Mesenchymal stem cell (in vitro differentiated cells and primary cell): ENCODE measurements around the gene PPIG.
"Not testable (repeated sequence)": the region's sequence is repeated elsewhere in the genome, so short reads cannot be mapped to it uniquely, and the experiment has no call there.

Source experiments
- DNase-seq: peaks from one replicate; pipeline ENCODE4 v3.0.0-alpha.2; 2013
- H2AFZ ChIP-seq: one replicate; pipeline ENCODE4 v1.6.1; 2013; ENCODE audit warnings: low read depth, mild to moderate bottlenecking, control low read depth, inconsistent platforms, low read length, moderate library complexity
- H2AK5ac ChIP-seq: 2 replicates; pipeline ENCODE4 v1.6.1; 2013; ENCODE audit warnings: low read length, moderate library complexity, mild to moderate bottlenecking, inconsistent platforms; ENCODE audit not compliant: severe bottlenecking
- H2BK120ac ChIP-seq: one replicate; pipeline ENCODE4 v1.6.1; 2013; ENCODE audit warnings: low read depth, mild to moderate bottlenecking, inconsistent platforms, low read length, moderate library complexity
- H2BK12ac ChIP-seq, 2 experiments: one replicate each; pipeline ENCODE4 v1.6.1; 2013; ENCODE audit warnings: inconsistent platforms in 2 of 2, low read length in 2 of 2, mild to moderate bottlenecking in 2 of 2, moderate library complexity in 2 of 2, control low read depth in 1 of 2
- H2BK15ac ChIP-seq: one replicate; pipeline ENCODE4 v1.6.1; 2013; ENCODE audit warnings: mild to moderate bottlenecking, low read depth, inconsistent platforms; ENCODE audit not compliant: poor library complexity, severe bottlenecking
- H2BK5ac ChIP-seq: 2 replicates; pipeline ENCODE4 v1.6.1; 2013; ENCODE audit warnings: low read depth, mild to moderate bottlenecking, low read length, control low read depth, inconsistent platforms; ENCODE audit not compliant: poor library complexity, severe bottlenecking
- H3K14ac ChIP-seq, 2 experiments: one replicate each; pipeline ENCODE4 v1.6.1; 2013; ENCODE audit warnings: inconsistent platforms in 2 of 2, low read length in 2 of 2, control low read depth in 1 of 2, mild to moderate bottlenecking in 1 of 2, moderate library complexity in 1 of 2
- H3K18ac ChIP-seq, 2 experiments: one replicate each; pipeline ENCODE4 v1.6.1; 2013; ENCODE audit warnings: inconsistent platforms in 2 of 2, low read length in 2 of 2, control low read depth in 1 of 2, low read depth in 1 of 2, mild to moderate bottlenecking in 1 of 2
- H3K23ac ChIP-seq, 2 experiments: one replicate each; pipeline ENCODE4 v1.6.1; 2013; ENCODE audit warnings: inconsistent platforms in 2 of 2, low read length in 2 of 2, mild to moderate bottlenecking in 2 of 2, moderate library complexity in 2 of 2, control low read depth in 1 of 2
- H3K27ac ChIP-seq: 2 replicates; pipeline ENCODE4 v1.5.1; 2013; ENCODE audit warnings: mild to moderate bottlenecking, moderate library complexity, low read length, control low read depth, inconsistent platforms; ENCODE audit not compliant: poor library complexity, severe bottlenecking
- H3K27me3 ChIP-seq, 2 experiments: 2 replicates each; pipeline versions ENCODE4 v1.6.1 to v1.7.0; 2013; ENCODE audit warnings: low read length in 2 of 2, mild to moderate bottlenecking in 2 of 2, moderate library complexity in 2 of 2, control low read depth in 1 of 2, inconsistent platforms in 1 of 2; ENCODE audit not compliant: control insufficient read depth in 1 of 2, insufficient read depth in 1 of 2
- H3K36me3 ChIP-seq, 2 experiments: 2 replicates each; pipeline versions ENCODE4 v1.6.1 to v1.7.0; 2013; ENCODE audit warnings: low read length in 2 of 2, control low read depth in 1 of 2, inconsistent platforms in 1 of 2, low read depth in 1 of 2, mild to moderate bottlenecking in 1 of 2; ENCODE audit not compliant: insufficient read depth in 2 of 2, control insufficient read depth in 1 of 2
- H3K4ac ChIP-seq, 2 experiments: one replicate each; pipeline ENCODE4 v1.6.1; 2013; ENCODE audit warnings: inconsistent platforms in 2 of 2, low read length in 2 of 2, mild to moderate bottlenecking in 2 of 2, moderate library complexity in 2 of 2, control low read depth in 1 of 2, low read depth in 1 of 2
- H3K4me1 ChIP-seq: 2 replicates; pipeline ENCODE4 v1.6.1; 2013; ENCODE audit warnings: low read depth, low read length, control low read depth; ENCODE audit not compliant: control insufficient read depth, insufficient read depth
- H3K4me2 ChIP-seq: 2 replicates; pipeline ENCODE4 v1.6.1; 2013; ENCODE audit warnings: low read length, mild to moderate bottlenecking, inconsistent platforms; ENCODE audit not compliant: poor library complexity, severe bottlenecking
- H3K4me3 ChIP-seq, 2 experiments: 2 replicates each; pipeline versions ENCODE4 v1.5.1 to v1.7.0; 2013; ENCODE audit warnings: low read length in 2 of 2, mild to moderate bottlenecking in 2 of 2, control low read depth in 1 of 2, low read depth in 1 of 2; ENCODE audit not compliant: insufficient read depth in 1 of 2
- H3K79me1 ChIP-seq: replicated peaks from 2 replicates; pipeline ENCODE4 v1.6.1; 2013; ENCODE audit warnings: mild to moderate bottlenecking, control low read depth, low read length, inconsistent platforms; ENCODE audit not compliant: poor library complexity, severe bottlenecking
- H3K9ac ChIP-seq: 2 replicates; pipeline ENCODE4 v1.7.0; 2013; ENCODE audit warnings: mild to moderate bottlenecking, low read length, moderate library complexity
- H3K9me3 ChIP-seq: 2 replicates; pipeline ENCODE4 v1.7.0; 2013; ENCODE audit warnings: mild to moderate bottlenecking, low read length; ENCODE audit not compliant: control insufficient read depth
- H4K8ac ChIP-seq: one replicate; pipeline ENCODE4 v1.6.1; 2013; ENCODE audit warnings: inconsistent platforms, mild to moderate bottlenecking, low read length, moderate library complexity
- H4K91ac ChIP-seq: one replicate; pipeline ENCODE4 v1.6.1; 2013; ENCODE audit warnings: mild to moderate bottlenecking, low read length, inconsistent platforms
- WGBS: methylation state at CpG from one replicate; pipeline ENCODE4 v1.1.7; 2013; ENCODE audit warnings: mixed read lengths; 5-methylcytosine and 5-hydroxymethylcytosine counted together

PPIG gene

GRCh38 chr2:169574539-169574938 lies 9.6 kb upstream of the PPIG start:
- H3K4me1 ChIP-seq, result not testable (repeated sequence)
- 95% methylated on average over 3 of the region's 5 CpGs for WGBS

GRCh38 chr2:169575264-169575663 lies 8.9 kb upstream of the PPIG start:
- H2BK5ac ChIP-seq, H3K4me3 ChIP-seq, H2AFZ ChIP-seq, H3K23ac ChIP-seq, H3K27me3 ChIP-seq, H3K18ac ChIP-seq, H2BK12ac ChIP-seq, H2AK5ac ChIP-seq, H3K4ac ChIP-seq, H4K91ac ChIP-seq, H3K79me1 ChIP-seq, H3K36me3 ChIP-seq, DNase-seq, H3K9me3 ChIP-seq, H2BK15ac ChIP-seq, H3K4me1 ChIP-seq, H3K27ac ChIP-seq, H3K14ac ChIP-seq, H4K8ac ChIP-seq, H2BK120ac ChIP-seq, H3K4me2 ChIP-seq, H3K9ac ChIP-seq: not testable (repeated sequence)
- 97% methylated on average over 22 of the region's 36 CpGs for WGBS

More at GRCh38 chr2:169574539-169574938, 9.6 kb upstream of the PPIG start:
- H3K4me3 ChIP-seq, DNase-seq, H4K8ac ChIP-seq, H3K27me3 ChIP-seq, H3K36me3 ChIP-seq, H2BK5ac ChIP-seq, H4K91ac ChIP-seq, H3K9ac ChIP-seq, H2BK15ac ChIP-seq, H3K79me1 ChIP-seq, H2AK5ac ChIP-seq, H3K27ac ChIP-seq, H2AFZ ChIP-seq, H3K14ac ChIP-seq, H3K9me3 ChIP-seq, H2BK120ac ChIP-seq, H3K4me2 ChIP-seq, H3K23ac ChIP-seq, H3K18ac ChIP-seq, H3K4ac ChIP-seq, H2BK12ac ChIP-seq: not testable (repeated sequence)

GRCh38 chr2:169579044-169579443 lies 5.1 kb upstream of the PPIG start:
- Histone ChIP-seq H2AK5ac (no peak overlapping the region), H3K23ac (peak overlapping the region in 1 of 2 experiments; percentile 46), H3K18ac (no peak overlapping the region), H4K8ac (no peak overlapping the region), H3K4me1 (no peaks in the 10 kb centered on the region), H3K4me2 (no peak overlapping the region), H2BK15ac (no peak overlapping the region), H3K14ac (no peak overlapping the region), H3K36me3 (no peaks in the 10 kb centered on the region), H2AFZ (no peak overlapping the region), H2BK5ac (no peak overlapping the region), H4K91ac (no peak overlapping the region), H3K4ac (no peak overlapping the region), H2BK12ac (no peak overlapping the region), H3K9me3 (no peaks in the 10 kb centered on the region), H3K4me3 (no peak overlapping the region), H2BK120ac (no peak overlapping the region), H3K79me1 (no peaks in the 10 kb centered on the region), H3K27me3 (no peaks in the 10 kb centered on the region), H3K9ac (no peak overlapping the region), H3K27ac (no peak overlapping the region)
- no peak for DNase-seq
- WGBS, result 84% methylated on average over 6 of the region's 6 CpGs

- not testable (repeated sequence) for H3K4me3 ChIP-seq, H3K23ac ChIP-seq, H3K36me3 ChIP-seq, H2AFZ ChIP-seq, H3K4me2 ChIP-seq, H3K79me1 ChIP-seq, H3K4ac ChIP-seq, H4K8ac ChIP-seq, H2BK120ac ChIP-seq, H2BK12ac ChIP-seq, H2BK5ac ChIP-seq, H2AK5ac ChIP-seq, H2BK15ac ChIP-seq, H3K27ac ChIP-seq, DNase-seq, H3K18ac ChIP-seq, H4K91ac ChIP-seq, H3K4me1 ChIP-seq, H3K9ac ChIP-seq, H3K14ac ChIP-seq, H3K9me3 ChIP-seq, H3K27me3 ChIP-seq
- 94% methylated on average over 9 of the region's 10 CpGs for WGBS
Observed at GRCh38 chr2:169582552-169583266, 1.4 kb upstream of the PPIG start.
